Smooth muscle cell (in vitro differentiated cells): ENCODE measurements around the gene PLA1A. TPM values are rescaled to one million over a fixed set of nuclear protein-coding genes. Genes with fewer than 3 reads are reported as not detected.

Experiments
- DNase-seq: peaks from one replicate; lab custom pipeline; 2025; ENCODE audit not compliant: unreplicated experiment; lab: John Stamatoyannopoulos, UW
- H2AFZ ChIP-seq: fragments of 200-600 bp; sonication (generic); 2 replicates; pipeline ENCODE4 v1.6.0; 2016; ENCODE audit warnings: antibody characterized with exemption, low read depth, mild to moderate bottlenecking
- H3F3A ChIP-seq: fragments of 200-600 bp; sonication (generic); 2 replicates; pipeline ENCODE4 v1.6.0; 2017; ENCODE audit warnings: antibody characterized with exemption, low read depth
- H3K27ac ChIP-seq: fragments of 200-600 bp; sonication (generic); 2 replicates; pipeline ENCODE4 v1.5.1; 2016; ENCODE audit warnings: low read depth, mild to moderate bottlenecking
- H3K27me3 ChIP-seq: fragments of 200-600 bp; sonication (generic); 2 replicates; pipeline ENCODE4 v1.6.1; 2016; ENCODE audit warnings: low read depth, mild to moderate bottlenecking
- H3K36me3 ChIP-seq: fragments of 200-600 bp; sonication (generic); 2 replicates; pipeline ENCODE4 v1.5.1; 2016; ENCODE audit warnings: low read depth
- H3K4me1 ChIP-seq: fragments of 200-600 bp; sonication (generic); 2 replicates; pipeline ENCODE4 v1.5.1; 2016; ENCODE audit warnings: low read depth
- H3K4me2 ChIP-seq: fragments of 200-600 bp; sonication (generic); 2 replicates; pipeline ENCODE4 v1.6.0; 2016; ENCODE audit warnings: mild to moderate bottlenecking
- H3K4me3 ChIP-seq: fragments of 200-600 bp; sonication (generic); 2 replicates; pipeline ENCODE4 v1.5.1; 2016; ENCODE audit warnings: mild to moderate bottlenecking
- H3K79me2 ChIP-seq: fragments of 200-600 bp; sonication (generic); 2 replicates; pipeline ENCODE4 v1.6.0; 2016; ENCODE audit warnings: low read depth, mild to moderate bottlenecking
- H3K9ac ChIP-seq: fragments of 200-600 bp; sonication (generic); 2 replicates; pipeline ENCODE4 v1.6.0; 2016; ENCODE audit warnings: low read depth
- H3K9me3 ChIP-seq: fragments of 200-600 bp; sonication (generic); replicated peaks from 2 replicates; pipeline ENCODE4 v1.5.1; 2016; ENCODE audit warnings: low read depth
- H4K20me1 ChIP-seq: fragments of 200-600 bp; sonication (generic); 2 replicates; pipeline ENCODE4 v1.6.0; 2016; ENCODE audit warnings: low read depth
- WGBS: methylation state at CpG from one replicate; pipeline ENCODE4 v1.1.7; 2016; ENCODE audit warnings: low lambda C conversion rate; 5-methylcytosine and 5-hydroxymethylcytosine counted together
- polyA plus RNA-seq: library from polyadenylated mRNA; unstranded; fragments of >200 nt; fragmentation: Nextera tagmentation; extraction: Ambion mirVana; gene quantifications from 2 replicates; pipeline ENCODE4 v1.2.1, GENCODE V29; 2016
- total RNA-seq: library from RNA; depleted of rRNA; stranded (reverse); fragments of >200 nt; gene quantifications from 2 replicates; pipeline ENCODE4 v1.2.3, GENCODE V29; 2014
- TF ChIP-seq, protein P1 (sequence below): fragments of 200-600 bp; sonication (generic); IDR thresholded peaks from 2 replicates; pipeline ENCODE4 v1.5.1; 2017; ENCODE audit warnings: borderline replicate concordance, mild to moderate bottlenecking, antibody characterized with exemption; ENCODE audit not compliant: insufficient read depth, poor library complexity, severe bottlenecking

The PLA1A gene
- total and polyA plus RNA-seq, 2 experiments from 2014 or later, result not detected

DNA sequence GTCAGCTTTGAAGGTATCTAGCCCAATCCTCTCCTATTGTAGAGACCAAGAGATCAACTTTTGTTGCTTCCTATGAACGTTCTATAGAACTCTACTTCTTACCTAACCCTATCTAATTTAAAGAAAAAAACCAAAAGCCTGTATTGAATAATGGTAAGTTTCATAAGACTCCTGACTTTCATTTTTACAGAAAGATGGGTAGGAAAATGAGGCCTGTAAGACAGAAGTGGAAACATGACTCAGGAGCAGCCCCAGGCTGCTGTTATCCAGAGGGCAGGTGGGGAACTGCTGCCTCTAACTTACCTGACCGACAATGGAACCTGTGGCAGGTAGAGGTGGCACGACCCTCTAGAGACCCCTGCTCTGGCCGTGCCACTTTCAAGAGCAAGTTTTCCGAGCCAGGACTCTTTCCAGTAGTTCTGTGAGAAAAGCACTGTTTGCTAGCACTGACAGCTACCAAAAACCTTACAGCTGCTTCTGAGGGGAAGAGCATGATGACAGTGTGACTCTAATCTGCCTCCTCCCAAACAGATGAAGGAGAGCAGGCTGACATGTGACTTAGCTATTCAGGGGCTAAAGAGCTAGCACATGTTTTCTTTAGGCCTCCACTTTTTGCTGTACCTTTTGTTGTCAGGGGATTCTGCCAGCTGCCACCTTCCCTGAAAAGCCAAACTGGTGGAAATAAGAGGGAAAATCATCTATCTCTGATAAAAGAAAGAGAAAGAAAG is 45.2 kb downstream of the PLA1A start:
- Histone ChIP-seq H4K20me1 (no peaks in the 10 kb centered on the region), H3F3A (peaks cover 16% of the 10 kb centered on the region), H3K27ac (peak overlapping the region; percentile 5), H3K36me3 (no peaks in the 10 kb centered on the region), H3K4me1 (peaks cover 24% of the 10 kb centered on the region), H3K79me2 (no peaks in the 10 kb centered on the region), H3K4me2 (no peak overlapping the region), H3K4me3 (no peak overlapping the region), H3K9ac (no peak overlapping the region), H2AFZ (no peak overlapping the region), H3K9me3 (no peaks in the 10 kb centered on the region), H3K27me3 (no peaks in the 10 kb centered on the region)
- WGBS, result 71% methylated on average over 5 of the region's 5 CpGs
- DNase-seq, result no peak
- TF ChIP-seq, protein P1, sequence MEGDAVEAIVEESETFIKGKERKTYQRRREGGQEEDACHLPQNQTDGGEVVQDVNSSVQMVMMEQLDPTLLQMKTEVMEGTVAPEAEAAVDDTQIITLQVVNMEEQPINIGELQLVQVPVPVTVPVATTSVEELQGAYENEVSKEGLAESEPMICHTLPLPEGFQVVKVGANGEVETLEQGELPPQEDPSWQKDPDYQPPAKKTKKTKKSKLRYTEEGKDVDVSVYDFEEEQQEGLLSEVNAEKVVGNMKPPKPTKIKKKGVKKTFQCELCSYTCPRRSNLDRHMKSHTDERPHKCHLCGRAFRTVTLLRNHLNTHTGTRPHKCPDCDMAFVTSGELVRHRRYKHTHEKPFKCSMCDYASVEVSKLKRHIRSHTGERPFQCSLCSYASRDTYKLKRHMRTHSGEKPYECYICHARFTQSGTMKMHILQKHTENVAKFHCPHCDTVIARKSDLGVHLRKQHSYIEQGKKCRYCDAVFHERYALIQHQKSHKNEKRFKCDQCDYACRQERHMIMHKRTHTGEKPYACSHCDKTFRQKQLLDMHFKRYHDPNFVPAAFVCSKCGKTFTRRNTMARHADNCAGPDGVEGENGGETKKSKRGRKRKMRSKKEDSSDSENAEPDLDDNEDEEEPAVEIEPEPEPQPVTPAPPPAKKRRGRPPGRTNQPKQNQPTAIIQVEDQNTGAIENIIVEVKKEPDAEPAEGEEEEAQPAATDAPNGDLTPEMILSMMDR, result no peak

DNA sequence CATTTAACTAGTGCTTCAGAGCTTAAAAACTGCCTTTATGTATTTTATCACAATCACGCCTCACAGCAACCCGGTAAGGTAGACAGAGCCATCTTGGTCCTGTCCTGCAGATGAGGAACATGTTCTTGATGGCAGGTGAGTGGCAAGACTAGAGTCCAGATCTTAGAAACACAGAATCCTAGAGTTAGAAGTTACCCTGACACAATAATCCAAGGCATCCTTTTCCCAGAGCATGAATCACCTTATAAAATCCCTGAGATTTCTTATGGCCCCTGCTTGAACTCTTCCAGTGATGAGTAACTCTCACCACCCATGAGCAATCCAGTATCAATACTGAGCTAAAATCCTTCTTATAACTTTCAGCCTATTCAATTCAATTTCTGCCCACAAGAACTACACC is 45.8 kb downstream of the PLA1A start:
- Histone ChIP-seq H3K9ac (no peak overlapping the region), H3K79me2 (no peaks in the 10 kb centered on the region), H3K4me3 (no peak overlapping the region), H3K27ac (peak overlapping the region; percentile 5), H3K4me2 (no peak overlapping the region), H3K4me1 (peaks cover 24% of the 10 kb centered on the region), H2AFZ (no peak overlapping the region), H3K27me3 (no peaks in the 10 kb centered on the region), H3K36me3 (no peaks in the 10 kb centered on the region), H3F3A (peaks cover 16% of the 10 kb centered on the region), H3K9me3 (no peaks in the 10 kb centered on the region), H4K20me1 (no peaks in the 10 kb centered on the region)
- WGBS, result 84% methylated on average over 2 of the region's 2 CpGs
- DNase-seq, result no peak
- TF ChIP-seq, protein P1, result no peak

DNA sequence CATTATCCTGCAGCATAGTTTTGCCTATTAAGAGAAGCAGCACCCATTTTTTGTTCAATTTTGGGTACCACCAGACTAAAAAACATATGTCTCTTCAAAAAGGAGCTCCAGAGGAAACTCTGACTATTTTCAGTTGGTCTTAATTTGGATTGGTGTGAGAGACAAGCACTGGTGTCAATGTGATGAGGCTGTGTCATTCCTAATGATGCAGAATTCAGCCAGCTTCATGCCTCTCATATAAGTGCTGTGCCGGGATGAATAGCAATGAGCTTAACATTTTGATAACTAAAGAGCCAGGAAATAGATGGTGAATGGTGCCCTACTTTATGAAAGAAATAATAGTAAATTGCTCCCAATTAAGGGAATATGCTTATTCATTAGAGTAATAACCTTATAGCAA is 46.8 kb downstream of the PLA1A start:
- H3K79me2 ChIP-seq, result no peaks in the 10 kb centered on the region
- H3K36me3 ChIP-seq, result no peaks in the 10 kb centered on the region
- H3K4me3 ChIP-seq, result no peak overlapping the region
- H3K9me3 ChIP-seq, result no peaks in the 10 kb centered on the region
- H4K20me1 ChIP-seq, result no peaks in the 10 kb centered on the region
- H3K4me2 ChIP-seq, result no peak overlapping the region
- H2AFZ ChIP-seq, result no peak overlapping the region
- no peak for DNase-seq
- peaks cover 11% of the 10 kb centered on the region for H3F3A ChIP-seq
- peaks cover 21% of the 10 kb centered on the region for H3K4me1 ChIP-seq
- TF ChIP-seq, protein P1, result no peak
- no peaks in the 10 kb centered on the region for H3K27me3 ChIP-seq
- H3K9ac ChIP-seq, result no peak overlapping the region
- WGBS, result 61% methylated on average over 1 of the region's 1 CpG
- no peak overlapping the region for H3K27ac ChIP-seq

DNA sequence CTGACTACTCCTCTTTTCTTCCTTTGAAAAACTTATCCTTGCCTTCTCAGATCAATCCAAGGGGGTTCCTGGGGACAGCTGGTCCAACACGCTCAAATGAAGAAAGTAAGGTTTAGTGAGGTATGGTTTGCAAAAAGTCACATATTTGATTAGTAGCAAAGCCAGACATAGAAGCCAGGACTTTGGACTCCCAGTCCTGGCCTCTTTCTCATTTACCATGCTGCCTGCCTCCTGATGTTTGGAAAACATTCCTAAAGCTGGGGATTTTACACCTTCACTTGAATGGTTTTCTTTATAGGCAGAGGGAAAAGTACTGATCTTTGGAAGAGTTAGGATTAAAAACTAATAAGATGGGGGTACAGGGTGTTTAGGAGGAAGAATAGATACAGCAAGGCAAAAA is 48.1 kb downstream of the PLA1A start:
- H3K9me3 ChIP-seq, result no peaks in the 10 kb centered on the region
- TF ChIP-seq, protein P1, result no peak
- no peak overlapping the region for H3K4me2 ChIP-seq
- no peaks in the 10 kb centered on the region for H3K36me3 ChIP-seq
- H2AFZ ChIP-seq, result no peak overlapping the region
- H3K4me1 ChIP-seq, result peaks cover 21% of the 10 kb centered on the region
- H3K27ac ChIP-seq, result no peak overlapping the region
- H3K27me3 ChIP-seq, result no peaks in the 10 kb centered on the region
- H3K9ac ChIP-seq, result no peak overlapping the region
- H3F3A ChIP-seq, result peaks cover 9% of the 10 kb centered on the region
- H3K4me3 ChIP-seq, result no peak overlapping the region
- no peaks in the 10 kb centered on the region for H4K20me1 ChIP-seq
- WGBS, result 100% methylated on average over 1 of the region's 1 CpG
- no peaks in the 10 kb centered on the region for H3K79me2 ChIP-seq
- DNase-seq, result no peak
